ENCODE data around the gene POP4.

- no peak for TF ChIP-seq POLR2A (IDR thresholded peaks at IDR 0.05)
- no peak for TF ChIP-seq CTCF (IDR thresholded peaks at IDR 0.05 in 4 of 5, conservative IDR thresholded peaks at IDR 0.05 in 1 of 5)
Measured at GRCh38 chr19:29606420-29606747, 301 bp downstream of the POP4 start.
